Left lung (tissue), 10 donors: Measurements from ENCODE around the gene HJURP. TPM values are rescaled to one million over a fixed set of nuclear protein-coding genes. Genes with fewer than 3 reads are reported as not detected.

ENCODE experiments used
- ATAC-seq: fragments of 200-7000 bp; cut with Tn5 transposase; one replicate; pipeline ENCODE4 v1.9.1; 2020; ENCODE audit warnings: moderate library complexity
- DNase-seq, 4 donors: peaks; one replicate each; pipeline ENCODE4 v3.0.0-alpha.2; 2013 to 2020
- H3K27ac ChIP-seq, 2 donors: fragments of 200-600 bp; sonication (generic) in 1 of 2; one replicate each; pipeline versions ENCODE4 v1.5.0 to v1.8.0; 2020 to 2021
- H3K27me3 ChIP-seq, 2 donors: fragments of 200-600 bp; sonication (generic) in 1 of 2; one replicate each; pipeline versions ENCODE4 v1.5.0 to v1.8.0; 2020 to 2021
- H3K36me3 ChIP-seq, 2 donors: fragments of 200-600 bp; sonication (generic) in 1 of 2; one replicate each; pipeline versions ENCODE4 v1.5.0 to v1.8.0; 2020 to 2021
- H3K4me1 ChIP-seq, 2 donors: fragments of 200-600 bp; one replicate each; pipeline ENCODE4 v1.8.0; 2021
- H3K4me3 ChIP-seq, 2 donors: fragments of 200-600 bp; sonication (generic) in 1 of 2; one replicate each; pipeline versions ENCODE4 v1.5.0 to v1.8.0; 2020 to 2021; ENCODE audit warnings: mild to moderate bottlenecking in 1 of 2
- H3K9me3 ChIP-seq, 2 donors: fragments of 200-600 bp; sonication (generic) in 1 of 2; one replicate each; pipeline versions ENCODE4 v1.5.0 to v1.8.0; 2020 to 2021
- intact Hi-C, 2 donors: fragments of 100-400 bp; cut with DNase I; formaldehyde crosslinking; loops; one replicate each; pipeline versions ENCODE4 v1.11.2 to v1.14.2; 2022
- polyA plus RNA-seq, 6 donors: library from polyadenylated mRNA; unstranded; fragments of 120-200 nt; gene quantifications; one replicate each; pipeline ENCODE4 v1.2.1, GENCODE V29; 2013; ENCODE audit not compliant: insufficient read length in 6 of 6
- total RNA-seq, 2 donors: library from RNA; stranded (reverse); fragmentation: NEBNext Ultra II Directional; extraction: Animal tissue kit (Norgen Biotek cat#: 25700); gene quantifications; one replicate each; pipeline ENCODE4 v1.2.1, GENCODE V29; 2021
- TF ChIP-seq, protein P1 (sequence below), 2 donors: fragments of 200-600 bp; sonication (generic) in 1 of 2; IDR thresholded peaks; one replicate each; pipeline versions ENCODE4 v1.5.0 to v1.8.0; 2021; ENCODE audit warnings: antibody characterized with exemption in 2 of 2
- donor health status: DM: no; HTN: yes; CAD: no.
- donor health status: DM: no; HTN: no; CAD: no.

Gene HJURP
- total and polyA plus RNA-seq, 8 donors = 1.8 to 38.8 (median 19.2) TPM

DNA sequence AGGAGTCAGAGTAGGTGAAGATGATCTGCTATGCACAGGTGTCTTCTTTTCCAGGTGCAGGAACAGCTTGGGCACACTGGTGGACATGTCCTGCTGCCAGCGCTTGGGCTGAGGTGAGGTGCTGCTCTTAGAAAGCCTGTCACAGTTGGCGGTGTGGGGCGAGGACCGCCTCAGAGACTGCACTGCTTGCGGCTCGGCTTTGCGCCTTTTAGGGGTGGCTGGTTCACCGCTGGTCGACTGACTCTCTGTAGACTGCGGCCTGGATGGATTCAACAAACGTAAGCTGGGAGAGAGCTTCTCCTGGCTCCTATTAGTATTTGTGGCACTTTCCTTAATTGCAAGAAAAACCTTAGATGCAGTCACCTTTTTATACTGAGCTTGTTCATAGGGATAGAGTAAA, 12.1 kb upstream of the HJURP start:
- intact Hi-C loops = no loop called here
- ATAC-seq = no peak
- no peaks in the 10 kb centered on the region for H3K36me3 ChIP-seq

DNA sequence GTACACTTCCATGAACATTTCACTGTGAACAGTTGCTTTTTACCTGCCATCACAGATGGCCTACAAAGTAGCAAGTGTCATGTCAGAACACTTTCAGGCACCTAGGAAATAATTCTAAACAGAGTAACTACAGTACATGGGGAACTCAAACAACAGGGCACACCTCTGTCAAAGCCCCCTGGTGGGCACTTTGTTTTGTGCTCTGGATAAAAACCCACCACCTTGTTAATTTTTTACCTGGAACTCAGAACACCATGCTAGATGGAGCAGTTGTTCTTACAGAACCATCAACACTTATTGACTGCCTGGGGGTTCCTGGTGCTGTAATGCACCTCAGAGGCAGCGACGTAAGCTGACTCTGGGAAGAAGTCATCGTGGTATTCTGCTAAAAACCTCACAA, 11.5 kb upstream of the HJURP start:
- DNase-seq (no peak), ATAC-seq (no peak)
- Histone ChIP-seq H3K36me3 (no peaks in the 10 kb centered on the region), H3K9me3 (peaks cover 0 to 7% of the 10 kb centered on the region in 2 donors), H3K4me3 (no peak overlapping the region), H3K27me3 (peaks cover 11 to 30% of the 10 kb centered on the region in 2 donors), H3K27ac (no peak overlapping the region), H3K4me1 (no peaks in the 10 kb centered on the region)
- TF ChIP-seq, protein P1, sequence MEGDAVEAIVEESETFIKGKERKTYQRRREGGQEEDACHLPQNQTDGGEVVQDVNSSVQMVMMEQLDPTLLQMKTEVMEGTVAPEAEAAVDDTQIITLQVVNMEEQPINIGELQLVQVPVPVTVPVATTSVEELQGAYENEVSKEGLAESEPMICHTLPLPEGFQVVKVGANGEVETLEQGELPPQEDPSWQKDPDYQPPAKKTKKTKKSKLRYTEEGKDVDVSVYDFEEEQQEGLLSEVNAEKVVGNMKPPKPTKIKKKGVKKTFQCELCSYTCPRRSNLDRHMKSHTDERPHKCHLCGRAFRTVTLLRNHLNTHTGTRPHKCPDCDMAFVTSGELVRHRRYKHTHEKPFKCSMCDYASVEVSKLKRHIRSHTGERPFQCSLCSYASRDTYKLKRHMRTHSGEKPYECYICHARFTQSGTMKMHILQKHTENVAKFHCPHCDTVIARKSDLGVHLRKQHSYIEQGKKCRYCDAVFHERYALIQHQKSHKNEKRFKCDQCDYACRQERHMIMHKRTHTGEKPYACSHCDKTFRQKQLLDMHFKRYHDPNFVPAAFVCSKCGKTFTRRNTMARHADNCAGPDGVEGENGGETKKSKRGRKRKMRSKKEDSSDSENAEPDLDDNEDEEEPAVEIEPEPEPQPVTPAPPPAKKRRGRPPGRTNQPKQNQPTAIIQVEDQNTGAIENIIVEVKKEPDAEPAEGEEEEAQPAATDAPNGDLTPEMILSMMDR (IDR thresholded peaks at IDR 0.05) = no peak
- intact Hi-C loops = no loop called here

More for the DNA sequence above, 12.1 kb upstream of the HJURP start:
- TF ChIP-seq, protein P1 (IDR thresholded peaks at IDR 0.05) = no peak
- peaks cover 0 to 7% of the 10 kb centered on the region in 2 donors for H3K9me3 ChIP-seq
- H3K4me3 ChIP-seq = no peak overlapping the region
- no peaks in the 10 kb centered on the region for H3K4me1 ChIP-seq
- DNase-seq = no peak
- H3K27me3 ChIP-seq = peaks cover 15 to 36% of the 10 kb centered on the region in 2 donors
- no peak overlapping the region for H3K27ac ChIP-seq

GRCh38 chr2:233862261-233862768, 8.0 kb upstream of the HJURP start:
- Histone ChIP-seq H3K27me3 (no peaks in the 10 kb centered on the region), H3K27ac (no peak overlapping the region), H3K36me3 (no peaks in the 10 kb centered on the region), H3K4me1 (peaks cover 0 to 5% of the 10 kb centered on the region in 2 donors), H3K9me3 (no peaks in the 10 kb centered on the region), H3K4me3 (no peak overlapping the region)
- no peak for DNase-seq
- TF ChIP-seq, protein P1 (IDR thresholded peaks at IDR 0.05) = no peak
- intact Hi-C loops = no loop called here
- ATAC-seq = no peak

GRCh38 chr2:233858331-233858730, 4.0 kb upstream of the HJURP start:
- TF ChIP-seq, protein P1 (IDR thresholded peaks at IDR 0.05) = no peak
- H3K27ac ChIP-seq = no peak overlapping the region
- ATAC-seq = no peak

DNA sequence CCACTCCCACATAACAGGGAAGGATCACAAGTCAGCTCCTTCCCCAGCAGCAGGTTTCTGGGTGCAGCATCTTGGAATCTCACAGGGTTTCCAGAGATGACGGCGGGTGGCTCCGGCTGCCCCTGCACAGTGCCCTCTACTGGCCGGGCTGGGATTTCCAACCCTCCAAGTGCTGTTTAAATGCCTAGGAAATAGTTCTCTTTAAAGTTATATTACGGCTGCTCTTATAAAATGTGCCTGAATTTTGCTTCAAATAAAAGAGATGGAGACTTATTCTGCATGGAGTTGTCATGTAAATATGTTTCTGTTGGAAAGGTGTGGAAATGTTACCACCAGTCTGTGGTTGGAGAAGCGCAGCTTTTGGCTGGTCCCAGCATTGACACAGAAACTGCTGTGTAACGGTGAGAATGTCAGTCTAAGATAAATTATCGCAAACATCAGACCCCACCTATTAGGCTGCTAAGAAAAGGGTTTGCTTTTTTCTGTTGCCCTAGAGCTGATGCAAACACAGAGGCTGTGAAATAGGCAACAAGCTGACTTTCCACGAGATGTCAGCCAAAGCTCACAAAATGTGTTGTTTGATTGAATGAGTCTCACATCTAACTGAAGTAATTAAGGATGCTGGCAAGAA, 3.3 kb upstream of the HJURP start:
- no peaks in the 10 kb centered on the region for H3K9me3 ChIP-seq
- peak; percentile 51 for ATAC-seq
- no peak overlapping the region for H3K27ac ChIP-seq
- DNase-seq = peak in 1 of 4 donors; percentile 88
- H3K36me3 ChIP-seq = no peaks in the 10 kb centered on the region
- H3K27me3 ChIP-seq = peaks cover 0 to 9% of the 10 kb centered on the region in 2 donors
- H3K4me1 ChIP-seq = peaks cover 4 to 29% of the 10 kb centered on the region in 2 donors
- H3K4me3 ChIP-seq = no peak overlapping the region
- intact Hi-C loops = no loop called here
- TF ChIP-seq, protein P1 (IDR thresholded peaks at IDR 0.05) = peak; percentile 46 to 66

More at GRCh38 chr2:233858331-233858730, 4.0 kb upstream of the HJURP start:
- H3K9me3 ChIP-seq = no peaks in the 10 kb centered on the region
- H3K27me3 ChIP-seq = peaks cover 0 to 6% of the 10 kb centered on the region in 2 donors
- DNase-seq = no peak
- peaks cover 4 to 22% of the 10 kb centered on the region in 2 donors for H3K4me1 ChIP-seq
- intact Hi-C loops = no loop called here
- no peaks in the 10 kb centered on the region for H3K36me3 ChIP-seq
- no peak overlapping the region for H3K4me3 ChIP-seq
